HG03558 (cell line): ENCODE measurements around the gene CCDC184.
"Not testable (repeated sequence)": the region's sequence is repeated elsewhere in the genome, so short reads cannot be mapped to it uniquely, and the experiment has no call there.

Experiments
- ATAC-seq: cut with Tn5 transposase; IDR thresholded peaks from one replicate; pipeline ENCODE4 v1.9.1; 2021; ENCODE audit warnings: moderate number of reproducible peaks; ENCODE audit not compliant: unreplicated experiment; ENCODE audit errors: extremely low read depth

CCDC184 gene

GRCh38 chr12:48183091-48183875, at the start of gene CCDC184:
TSS of gene CCDC184 (plus strand) at chr12:48183644. CDS start at chr12:48184123, 479 bp downstream.
- ATAC-seq = no peak

GRCh38 chr12:48135027-48135426, 48.4 kb upstream of the CCDC184 start:
- no peak for ATAC-seq

GRCh38 chr12:48142818-48143674, 40.4 kb upstream of the CCDC184 start:
- no peak for ATAC-seq

GRCh38 chr12:48143898-48144297, 39.5 kb upstream of the CCDC184 start:
- ATAC-seq = no peak

- ATAC-seq = no peak
These were observed 37.5 kb upstream of the CCDC184 start for GRCh38 chr12:48145981-48146380.

GRCh38 chr12:48151103-48151771, 32.2 kb upstream of the CCDC184 start:
- no peak for ATAC-seq

- not testable (repeated sequence) for ATAC-seq
These were observed 27.7 kb upstream of the CCDC184 start for GRCh38 chr12:48155786-48156185.

- no peak for ATAC-seq
These were observed 26.8 kb upstream of the CCDC184 start for GRCh38 chr12:48156652-48157017.

- ATAC-seq = peak; percentile 87
These were observed 26.2 kb upstream of the CCDC184 start, which contains the start of gene ASB8 for GRCh38 chr12:48157018-48157888. TSS of gene ASB8 (minus strand) at chr12:48157515. CDS start at chr12:48153496, 4,019 bp downstream.

- ATAC-seq = no peak
These were observed 25.5 kb upstream of the CCDC184 start for GRCh38 chr12:48157889-48158370.

GRCh38 chr12:48160046-48160445, 23.4 kb upstream of the CCDC184 start:
- ATAC-seq = no peak

GRCh38 chr12:48160807-48161206, 22.6 kb upstream of the CCDC184 start:
- no peak for ATAC-seq

- ATAC-seq = no peak
These were observed 20.2 kb upstream of the CCDC184 start for GRCh38 chr12:48163150-48163747.

- ATAC-seq = no peak
These were observed 19.0 kb upstream of the CCDC184 start for GRCh38 chr12:48164451-48164850.

GRCh38 chr12:48165089-48165981, 18.1 kb upstream of the CCDC184 start:
- ATAC-seq = no peak

- no peak for ATAC-seq
These were observed 14.4 kb upstream of the CCDC184 start for GRCh38 chr12:48169011-48169410.

- ATAC-seq = no peak
These were observed 7.6 kb upstream of the CCDC184 start for GRCh38 chr12:48175613-48176416.

- ATAC-seq = no peak
These were observed 7.1 kb upstream of the CCDC184 start for GRCh38 chr12:48176417-48176751.
